ENCODE data around the gene ANKLE2.

Gene ANKLE2

GRCh38 chr12:132761921-132762583, 420 bp upstream of the ANKLE2 start:
- TF ChIP-seq SIN3A (IDR thresholded peaks at IDR 0.05; ENCODE audit: borderline replicate concordance, insufficient read depth, low read length) = 0 out of 2 replicates have a peak, but pooled peaks have one; percentile 36
- TF ChIP-seq TAF1 (IDR thresholded peaks at IDR 0.05; ENCODE audit: borderline replicate concordance, insufficient read depth, low read length) = peak; percentile 65; the same call in 1 of the 2 replicates
- TF ChIP-seq POLR2AphosphoS5 (IDR thresholded peaks at IDR 0.05; ENCODE audit: low read depth, low read length) = peak; percentile 70
- peak; percentile 25 for TF ChIP-seq FOXP2 (optimal IDR thresholded peaks at IDR 0.05; ENCODE audit: borderline replicate concordance, extremely low read depth, extremely low read length, insufficient read depth)
- 0 out of 4 replicates have a peak, but pooled peaks of 1 of the 2 experiments have one; percentile 11 for TF ChIP-seq REST (IDR thresholded peaks at IDR 0.05; ENCODE audit: insufficient read depth in 1 of 2, low read depth in 2 of 2, low read length in 2 of 2)

GRCh38 chr12:132759359-132759758, 2.3 kb downstream of the ANKLE2 start:
- TF ChIP-seq TAF1 (IDR thresholded peaks at IDR 0.05; ENCODE audit: borderline replicate concordance, insufficient read depth, low read length) = no peak
- no peak for TF ChIP-seq FOXP2 (optimal IDR thresholded peaks at IDR 0.05; ENCODE audit: borderline replicate concordance, extremely low read depth, extremely low read length, insufficient read depth)
- TF ChIP-seq REST (IDR thresholded peaks at IDR 0.05; ENCODE audit: insufficient read depth in 1 of 2, low read depth in 2 of 2, low read length in 2 of 2) = no peak
- TF ChIP-seq POLR2AphosphoS5 (IDR thresholded peaks at IDR 0.05; ENCODE audit: low read depth, low read length) = no peak
- TF ChIP-seq SIN3A (IDR thresholded peaks at IDR 0.05; ENCODE audit: borderline replicate concordance, insufficient read depth, low read length) = no peak

- TF ChIP-seq FOXP2 (optimal IDR thresholded peaks at IDR 0.05; ENCODE audit: borderline replicate concordance, extremely low read depth, extremely low read length, insufficient read depth) = no peak
- TF ChIP-seq POLR2AphosphoS5 (IDR thresholded peaks at IDR 0.05; ENCODE audit: low read depth, low read length) = no peak
- TF ChIP-seq TAF1 (IDR thresholded peaks at IDR 0.05; ENCODE audit: borderline replicate concordance, insufficient read depth, low read length) = no peak
- TF ChIP-seq REST (IDR thresholded peaks at IDR 0.05; ENCODE audit: insufficient read depth in 1 of 2, low read depth in 2 of 2, low read length in 2 of 2) = no peak
- no peak for TF ChIP-seq SIN3A (IDR thresholded peaks at IDR 0.05; ENCODE audit: borderline replicate concordance, insufficient read depth, low read length)
These were observed 7.3 kb downstream of the ANKLE2 start for GRCh38 chr12:132754160-132754932.

GRCh38 chr12:132748319-132748718, 13.3 kb downstream of the ANKLE2 start:
- TF ChIP-seq REST (IDR thresholded peaks at IDR 0.05; ENCODE audit: insufficient read depth in 1 of 2, low read depth in 2 of 2, low read length in 2 of 2) (no peak), FOXP2 (optimal IDR thresholded peaks at IDR 0.05; ENCODE audit: borderline replicate concordance, extremely low read depth, extremely low read length, insufficient read depth) (no peak), POLR2AphosphoS5 (IDR thresholded peaks at IDR 0.05; ENCODE audit: low read depth, low read length) (no peak), TAF1 (IDR thresholded peaks at IDR 0.05; ENCODE audit: borderline replicate concordance, insufficient read depth, low read length) (no peak), SIN3A (IDR thresholded peaks at IDR 0.05; ENCODE audit: borderline replicate concordance, insufficient read depth, low read length) (no peak)

Data from PFSK-1 (cell line).